SU-DHL-6 (cell line): ENCODE data around the gene KRT35.

Source experiments
- H2AFZ ChIP-seq: fragments of 200-600 bp; sonication (generic); 2 replicates; pipeline ENCODE4 v1.6.1; 2014; ENCODE audit warnings: low read depth, mild to moderate bottlenecking, moderate library complexity, mixed read lengths, antibody characterized with exemption, low read length; ENCODE audit not compliant: severe bottlenecking
- H3F3A ChIP-seq: fragments of 200-600 bp; shearing (Covaris generic); 2 replicates; pipeline ENCODE4 v1.6.0; 2016; ENCODE audit warnings: antibody characterized with exemption, mild to moderate bottlenecking; ENCODE audit not compliant: insufficient read depth
- H3K27ac ChIP-seq: fragments of 200-600 bp; sonication (generic); 2 replicates; pipeline ENCODE4 v1.5.1; 2016; ENCODE audit warnings: low read depth, mild to moderate bottlenecking, low read length, moderate library complexity, mixed read lengths
- H3K27me3 ChIP-seq: fragments of 200-600 bp; sonication (generic), shearing (Covaris generic); 2 replicates; pipeline ENCODE4 v1.6.0; 2014; ENCODE audit warnings: mild to moderate bottlenecking, low read length
- H3K36me3 ChIP-seq: fragments of 200-600 bp; sonication (generic); 2 replicates; pipeline ENCODE4 v1.6.1; 2014; ENCODE audit warnings: mild to moderate bottlenecking, low read length, mixed read lengths
- H3K4me2 ChIP-seq: fragments of 300-600, 200-600 bp; shearing (Covaris generic), sonication (generic); 2 replicates; pipeline ENCODE4 v1.6.0; 2014; ENCODE audit warnings: low read length, low read depth, mild to moderate bottlenecking; ENCODE audit not compliant: poor library complexity, severe bottlenecking
- H3K4me3 ChIP-seq: fragments of 200-600 bp; sonication (generic); 2 replicates; pipeline ENCODE4 v1.5.1; 2014; ENCODE audit warnings: antibody characterized with exemption, low read length, mild to moderate bottlenecking, mixed read lengths; ENCODE audit not compliant: insufficient read depth, poor library complexity, severe bottlenecking
- H3K79me2 ChIP-seq: fragments of 200-600 bp; sonication (generic); 2 replicates; pipeline ENCODE4 v1.6.1; 2014; ENCODE audit warnings: mild to moderate bottlenecking, low read length, moderate library complexity; ENCODE audit not compliant: insufficient read depth
- H3K9ac ChIP-seq: fragments of 200-600 bp; sonication (generic); 2 replicates; pipeline ENCODE4 v1.7.0; 2014; ENCODE audit warnings: mild to moderate bottlenecking, low read length
- H3K9me2 ChIP-seq: fragments of 200-600 bp; sonication (generic); replicated peaks from 2 replicates; pipeline ENCODE4 v1.6.1; 2014; ENCODE audit warnings: low read length; ENCODE audit not compliant: insufficient read depth
- H3K9me3 ChIP-seq: fragments of 200-600 bp; sonication (generic); 2 replicates; pipeline ENCODE4 v1.6.1; 2014; ENCODE audit warnings: low read length, mixed read lengths; ENCODE audit not compliant: insufficient read depth
- H4K20me1 ChIP-seq: fragments of 200-600 bp; sonication (generic); 2 replicates; pipeline ENCODE4 v1.6.1; 2014; ENCODE audit warnings: low read depth, mild to moderate bottlenecking, antibody characterized with exemption, low read length, moderate library complexity, mixed read lengths
- EZH2phosphoT487 ChIP-seq: fragments of 200-600 bp; sonication (generic), shearing (Covaris generic); conservative IDR thresholded peaks from 2 replicates; pipeline ENCODE4 v1.6.1; 2018; ENCODE audit warnings: mild to moderate bottlenecking, antibody characterized with exemption, low read length, moderate library complexity, mixed read lengths
- TF ChIP-seq, protein P1 (sequence below): fragments of 200-600 bp; sonication (generic); IDR thresholded peaks from one replicate; pipeline ENCODE4 v1.5.1; 2017; ENCODE audit warnings: antibody characterized with exemption, mild to moderate bottlenecking, low read length, moderate library complexity; ENCODE audit not compliant: insufficient read depth, poor library complexity, severe bottlenecking

The KRT35 gene

DNA sequence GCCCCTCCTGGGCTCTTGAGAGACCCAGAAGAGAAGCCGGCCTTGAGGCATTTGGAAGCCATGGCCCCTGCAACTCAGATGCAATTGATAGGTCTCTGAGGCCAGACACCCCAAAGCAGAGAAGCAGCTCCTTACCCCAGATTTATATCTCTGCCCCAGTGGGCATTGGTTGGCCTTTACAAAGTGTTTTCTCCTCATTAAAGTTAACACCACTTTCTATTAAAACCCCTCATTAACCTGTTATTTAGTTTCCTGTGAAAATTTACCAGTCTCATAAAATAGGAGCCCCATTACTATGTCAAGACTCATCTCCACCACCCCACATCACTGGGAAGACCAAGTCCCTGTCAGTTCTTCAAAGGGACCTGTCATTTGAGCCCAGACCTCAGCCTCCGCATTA lies at the start of gene KRT35:
Gene KRT35 (minus strand): TSS at position 116 of the 400 bp plus-strand sequence. CDS start 54 bp downstream, at position 62.
- Histone ChIP-seq H3K4me3 (no peak within 1 kb of the TSS), H3K27me3 (no peaks in the 10 kb centered on the region), H3K9me3 (no peaks in the 10 kb centered on the region)

DNA sequence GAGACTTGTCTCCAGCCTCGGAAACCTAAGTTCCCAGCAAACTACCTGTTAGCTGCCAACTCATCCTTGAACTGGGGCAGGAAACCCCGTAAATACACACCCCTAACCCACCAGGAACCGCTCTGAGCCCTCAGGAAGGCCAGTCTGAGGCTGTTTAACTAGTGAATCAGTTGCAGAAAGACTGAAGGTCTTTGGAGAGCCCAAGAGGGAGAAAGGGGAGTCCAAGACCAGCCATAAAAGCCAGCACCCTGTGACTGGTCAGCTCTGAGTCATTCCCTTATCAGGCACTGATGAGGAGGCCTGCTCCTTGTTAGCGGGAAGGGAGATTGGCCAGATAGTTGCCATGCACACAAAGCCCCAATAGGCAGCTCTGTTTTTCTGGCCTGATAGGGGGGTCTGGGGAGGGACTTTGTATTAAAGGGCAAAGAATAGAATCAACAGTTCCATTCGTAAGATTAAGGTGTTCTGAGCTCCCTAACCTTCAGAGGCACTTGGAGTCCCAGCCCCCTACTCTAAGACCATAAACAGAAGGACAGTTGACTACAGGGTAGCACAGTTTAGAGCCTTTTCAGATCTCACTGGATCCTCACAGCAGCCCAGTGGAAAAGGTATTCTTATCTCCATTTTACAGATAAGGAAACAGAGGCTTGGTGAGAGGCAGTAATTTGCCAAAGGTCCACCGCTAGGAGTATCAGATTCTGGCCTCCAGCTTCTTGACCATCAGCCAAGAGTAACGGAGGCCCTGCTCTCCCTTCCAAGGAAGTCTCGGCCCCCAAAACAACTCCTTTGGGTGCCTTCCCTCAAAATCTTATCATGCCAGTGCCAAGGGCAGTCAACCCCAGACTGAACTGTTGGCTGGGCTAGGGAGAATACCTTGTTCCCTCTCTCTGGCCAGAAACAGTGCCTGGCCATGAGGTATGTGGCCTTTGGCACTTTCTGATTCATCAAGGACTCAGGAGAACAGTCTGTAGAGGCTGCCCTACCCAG lies 49.4 kb upstream of the KRT35 start:
- no peaks in the 10 kb centered on the region for H3F3A ChIP-seq
- H3K9me3 ChIP-seq: no peaks in the 10 kb centered on the region
- H3K4me3 ChIP-seq: no peak overlapping the region
- H3K79me2 ChIP-seq: no peaks in the 10 kb centered on the region
- peaks cover 4% of the 10 kb centered on the region; the same call in 1 of the 2 replicates for H3K27me3 ChIP-seq
- H3K4me2 ChIP-seq: no peak overlapping the region
- H3K27ac ChIP-seq: no peak overlapping the region
- no peaks in the 10 kb centered on the region for H3K9me2 ChIP-seq
- no peaks in the 10 kb centered on the region for H3K36me3 ChIP-seq
- TF ChIP-seq EZH2phosphoT487: no peak
- TF ChIP-seq, protein P1, sequence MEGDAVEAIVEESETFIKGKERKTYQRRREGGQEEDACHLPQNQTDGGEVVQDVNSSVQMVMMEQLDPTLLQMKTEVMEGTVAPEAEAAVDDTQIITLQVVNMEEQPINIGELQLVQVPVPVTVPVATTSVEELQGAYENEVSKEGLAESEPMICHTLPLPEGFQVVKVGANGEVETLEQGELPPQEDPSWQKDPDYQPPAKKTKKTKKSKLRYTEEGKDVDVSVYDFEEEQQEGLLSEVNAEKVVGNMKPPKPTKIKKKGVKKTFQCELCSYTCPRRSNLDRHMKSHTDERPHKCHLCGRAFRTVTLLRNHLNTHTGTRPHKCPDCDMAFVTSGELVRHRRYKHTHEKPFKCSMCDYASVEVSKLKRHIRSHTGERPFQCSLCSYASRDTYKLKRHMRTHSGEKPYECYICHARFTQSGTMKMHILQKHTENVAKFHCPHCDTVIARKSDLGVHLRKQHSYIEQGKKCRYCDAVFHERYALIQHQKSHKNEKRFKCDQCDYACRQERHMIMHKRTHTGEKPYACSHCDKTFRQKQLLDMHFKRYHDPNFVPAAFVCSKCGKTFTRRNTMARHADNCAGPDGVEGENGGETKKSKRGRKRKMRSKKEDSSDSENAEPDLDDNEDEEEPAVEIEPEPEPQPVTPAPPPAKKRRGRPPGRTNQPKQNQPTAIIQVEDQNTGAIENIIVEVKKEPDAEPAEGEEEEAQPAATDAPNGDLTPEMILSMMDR: no peak
- H2AFZ ChIP-seq: no peak overlapping the region
- H4K20me1 ChIP-seq: no peaks in the 10 kb centered on the region
- no peak overlapping the region for H3K9ac ChIP-seq

More for the DNA sequence above, at the start of gene KRT35:
- Histone ChIP-seq H3K36me3 (no peaks in the 10 kb centered on the region), H3K4me2 (no peak within 1 kb of the TSS), H3K27ac (no peak within 1 kb of the TSS), H2AFZ (no peak within 1 kb of the TSS), H3K9me2 (no peaks in the 10 kb centered on the region), H3K9ac (no peak within 1 kb of the TSS), H3F3A (no peaks in the 10 kb centered on the region), H3K79me2 (no peaks in the 10 kb centered on the region), H4K20me1 (no peaks in the 10 kb centered on the region)
- TF ChIP-seq, protein P1: no peak
- no peak for TF ChIP-seq EZH2phosphoT487

DNA sequence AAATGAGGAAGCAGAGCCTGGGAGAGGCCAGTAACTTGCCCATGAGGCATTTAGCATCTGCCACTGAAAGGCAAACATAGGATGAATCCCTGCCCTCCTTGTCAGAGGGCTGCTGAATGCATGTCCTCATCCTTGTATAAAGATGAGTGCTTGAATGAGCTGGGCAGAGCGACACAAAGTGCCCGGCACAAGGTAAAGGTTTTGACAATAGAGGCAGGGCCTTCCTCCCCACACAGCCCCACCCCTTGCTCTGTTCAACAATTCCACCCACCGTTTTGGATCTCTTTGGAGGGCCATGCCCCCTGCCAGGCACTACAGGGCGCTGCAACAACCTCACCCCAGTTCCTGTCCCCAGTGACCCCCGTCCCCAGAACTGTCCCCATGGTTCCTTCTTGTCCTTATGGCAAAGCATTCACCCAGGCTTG lies 48.6 kb upstream of the KRT35 start:
- Histone ChIP-seq H3K4me2 (no peak overlapping the region), H3K27me3 (peaks cover 4% of the 10 kb centered on the region; the same call in 1 of the 2 replicates), H3K9ac (no peak overlapping the region), H2AFZ (no peak overlapping the region), H3K27ac (no peak overlapping the region), H3K79me2 (no peaks in the 10 kb centered on the region), H3K9me2 (no peaks in the 10 kb centered on the region), H3K9me3 (no peaks in the 10 kb centered on the region), H3K4me3 (no peak overlapping the region), H3K36me3 (no peaks in the 10 kb centered on the region), H3F3A (no peaks in the 10 kb centered on the region), H4K20me1 (no peaks in the 10 kb centered on the region)
- TF ChIP-seq, protein P1: no peak
- TF ChIP-seq EZH2phosphoT487: no peak
